D721Med (cell line): ENCODE results near the gene PTPN6.

Experiments
- DNase-seq: peaks from one replicate; pipeline ENCODE4 v3.0.0; 2011; ENCODE audit warnings: low spot score; ENCODE audit not compliant: insufficient read length
- FAIRE-seq: peaks from 2 replicates; lab custom pipeline; 2011; peaks lifted over from hg19 to GRCh38; lab: Jason Lieb, UNC
- CTCF ChIP-seq: IDR thresholded peaks from 2 replicates; pipeline ENCODE4 v1.5.1; 2012; ENCODE audit warnings: mild to moderate bottlenecking, control low read depth; ENCODE audit not compliant: insufficient read depth; ENCODE audit errors: missing control alignments

The PTPN6 gene

GRCh38 chr12:6979453-6979852 lies 28.3 kb downstream of the PTPN6 start:
- FAIRE-seq (no peak), DNase-seq (no peak)
- TF ChIP-seq CTCF, result no peak

GRCh38 chr12:6980075-6980474 lies 28.9 kb downstream of the PTPN6 start:
- DNase-seq (no peak), FAIRE-seq (no peak)
- no peak for TF ChIP-seq CTCF

GRCh38 chr12:6980740-6981139 lies 29.6 kb downstream of the PTPN6 start:
- DNase-seq (no peak), FAIRE-seq (no peak)
- no peak for TF ChIP-seq CTCF

- DNase-seq (no peak), FAIRE-seq (no peak)
- TF ChIP-seq CTCF, result no peak
These were observed 30.2 kb downstream of the PTPN6 start for GRCh38 chr12:6981152-6982052.

GRCh38 chr12:6982532-6982931 lies 31.4 kb downstream of the PTPN6 start:
- no peak for FAIRE-seq
- TF ChIP-seq CTCF, result no peak
- no peak for DNase-seq

- TF ChIP-seq CTCF, result no peak
- no peak for DNase-seq
- no peak for FAIRE-seq
These were observed 36.9 kb downstream of the PTPN6 start for GRCh38 chr12:6987956-6988553.

- FAIRE-seq (no peak), DNase-seq (no peak)
- TF ChIP-seq CTCF, result no peak
These were observed 44.9 kb downstream of the PTPN6 start for GRCh38 chr12:6996040-6996441.
